Ureter (tissue), 1 donor: ENCODE results near the gene SLITRK5. TPM values are rescaled to one million over a fixed set of nuclear protein-coding genes. Genes with fewer than 3 reads are reported as not detected.

ENCODE experiments used
- DNase-seq: peaks from one replicate; pipeline ENCODE4 v3.0.0-alpha.2; 2020; ENCODE audit warnings: low spot score
- total RNA-seq: library from RNA; stranded (reverse); gene quantifications from one replicate; pipeline ENCODE4 v1.2.4, GENCODE V29; 2023
- donor health status: DM: yes; HTN: yes; CAD: no.

SLITRK5 gene
- total RNA-seq, 1 donor from 2014 or later, result 0.49 TPM

DNA sequence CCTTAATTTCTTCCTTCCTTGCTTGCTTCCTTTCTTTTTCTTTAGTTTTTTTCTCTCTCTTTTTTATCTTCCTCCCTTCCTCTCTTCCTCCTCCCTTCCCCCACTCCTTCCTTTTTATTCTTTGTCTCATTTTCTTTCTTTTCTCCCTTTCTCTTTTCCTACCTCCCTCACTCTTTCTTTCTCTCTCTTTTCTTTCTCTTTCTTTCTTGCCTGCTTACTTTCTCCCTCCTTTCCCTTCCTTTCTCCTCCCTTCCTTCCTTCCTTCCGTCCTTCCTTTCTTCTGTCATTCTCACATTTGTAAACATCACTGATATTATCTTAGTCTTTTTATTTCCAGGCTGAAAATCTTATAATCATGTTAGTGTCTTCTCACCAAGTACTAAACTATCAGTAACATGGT, 38.8 kb downstream of the SLITRK5 start:
- DNase-seq, result no peak

- no peak for DNase-seq
Observed at GRCh38 chr13:87712012-87712411, 40.8 kb downstream of the SLITRK5 start.
